ENCODE results near the gene N4BP2L1.

GRCh38 chr13:32381539-32381938 lies 46.4 kb downstream of the N4BP2L1 start:
- no peak for TF ChIP-seq POLR2A (IDR thresholded peaks at IDR 0.05)
- TF ChIP-seq, protein P1, sequence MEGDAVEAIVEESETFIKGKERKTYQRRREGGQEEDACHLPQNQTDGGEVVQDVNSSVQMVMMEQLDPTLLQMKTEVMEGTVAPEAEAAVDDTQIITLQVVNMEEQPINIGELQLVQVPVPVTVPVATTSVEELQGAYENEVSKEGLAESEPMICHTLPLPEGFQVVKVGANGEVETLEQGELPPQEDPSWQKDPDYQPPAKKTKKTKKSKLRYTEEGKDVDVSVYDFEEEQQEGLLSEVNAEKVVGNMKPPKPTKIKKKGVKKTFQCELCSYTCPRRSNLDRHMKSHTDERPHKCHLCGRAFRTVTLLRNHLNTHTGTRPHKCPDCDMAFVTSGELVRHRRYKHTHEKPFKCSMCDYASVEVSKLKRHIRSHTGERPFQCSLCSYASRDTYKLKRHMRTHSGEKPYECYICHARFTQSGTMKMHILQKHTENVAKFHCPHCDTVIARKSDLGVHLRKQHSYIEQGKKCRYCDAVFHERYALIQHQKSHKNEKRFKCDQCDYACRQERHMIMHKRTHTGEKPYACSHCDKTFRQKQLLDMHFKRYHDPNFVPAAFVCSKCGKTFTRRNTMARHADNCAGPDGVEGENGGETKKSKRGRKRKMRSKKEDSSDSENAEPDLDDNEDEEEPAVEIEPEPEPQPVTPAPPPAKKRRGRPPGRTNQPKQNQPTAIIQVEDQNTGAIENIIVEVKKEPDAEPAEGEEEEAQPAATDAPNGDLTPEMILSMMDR (IDR thresholded peaks at IDR 0.05), result peak in 4 of 6 experiments; percentile 40 to 56 (median 50)
